ENCODE results near the gene ABCB4.

DNA sequence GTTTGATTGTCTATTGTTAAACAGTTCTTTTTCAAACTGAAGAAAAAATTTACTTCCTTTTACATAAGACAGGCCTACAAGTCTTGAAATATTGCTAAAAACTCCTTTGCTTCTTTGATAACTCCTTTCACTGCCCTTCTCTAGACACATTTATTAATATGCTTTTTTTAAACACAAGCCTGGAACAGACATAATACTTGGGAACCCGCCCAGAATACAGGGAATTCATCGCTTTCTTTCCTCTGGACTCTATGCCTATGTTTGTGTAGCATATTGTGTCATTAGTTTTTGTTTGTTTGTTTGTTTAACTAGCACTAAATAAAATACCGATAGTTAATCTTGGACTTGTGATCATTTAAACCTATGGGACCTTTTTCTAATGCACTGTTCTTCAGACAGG, 42.4 kb upstream of the ABCB4 start:
- TF ChIP-seq, protein P1, sequence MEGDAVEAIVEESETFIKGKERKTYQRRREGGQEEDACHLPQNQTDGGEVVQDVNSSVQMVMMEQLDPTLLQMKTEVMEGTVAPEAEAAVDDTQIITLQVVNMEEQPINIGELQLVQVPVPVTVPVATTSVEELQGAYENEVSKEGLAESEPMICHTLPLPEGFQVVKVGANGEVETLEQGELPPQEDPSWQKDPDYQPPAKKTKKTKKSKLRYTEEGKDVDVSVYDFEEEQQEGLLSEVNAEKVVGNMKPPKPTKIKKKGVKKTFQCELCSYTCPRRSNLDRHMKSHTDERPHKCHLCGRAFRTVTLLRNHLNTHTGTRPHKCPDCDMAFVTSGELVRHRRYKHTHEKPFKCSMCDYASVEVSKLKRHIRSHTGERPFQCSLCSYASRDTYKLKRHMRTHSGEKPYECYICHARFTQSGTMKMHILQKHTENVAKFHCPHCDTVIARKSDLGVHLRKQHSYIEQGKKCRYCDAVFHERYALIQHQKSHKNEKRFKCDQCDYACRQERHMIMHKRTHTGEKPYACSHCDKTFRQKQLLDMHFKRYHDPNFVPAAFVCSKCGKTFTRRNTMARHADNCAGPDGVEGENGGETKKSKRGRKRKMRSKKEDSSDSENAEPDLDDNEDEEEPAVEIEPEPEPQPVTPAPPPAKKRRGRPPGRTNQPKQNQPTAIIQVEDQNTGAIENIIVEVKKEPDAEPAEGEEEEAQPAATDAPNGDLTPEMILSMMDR (conservative IDR thresholded peaks at IDR 0.05; ENCODE audit: low read length) = no peak
- no peak for TF ChIP-seq EZH2phosphoT487 (IDR thresholded peaks at IDR 0.05; ENCODE audit: borderline replicate concordance)
